CD4-positive, alpha-beta memory T cell (primary cell): ENCODE measurements around the gene GPR27. TPM values are rescaled to one million over a fixed set of nuclear protein-coding genes. Genes with fewer than 3 reads are reported as not detected.

Experiments
- CTCF ChIA-PET: fragments of 350-600 bp; sonication (Branson Sonifier 250); formaldehyde crosslinking; loops from one replicate; lab custom pipeline; 2021; ENCODE audit warnings: inconsistent platforms; ENCODE audit not compliant: partially characterized antibody; lab: Charles Lee
- POLR2A ChIA-PET: fragments of 350-600 bp; sonication (Branson Sonifier 250); formaldehyde crosslinking; loops from one replicate; lab custom pipeline; 2021; ENCODE audit not compliant: partially characterized antibody; lab: Charles Lee
- DNase-seq, 5 donors: peaks; one replicate each; pipeline versions ENCODE4 v3.0.0 to v3.0.0-alpha.2; 2020 to 2022; ENCODE audit warnings: mixed read lengths in 1 of 5
- H3K27ac ChIP-seq: one replicate; pipeline ENCODE4 v1.7.0; 2013; ENCODE audit warnings: low read depth, low read length
- H3K27me3 ChIP-seq: 2 replicates; pipeline ENCODE4 v1.7.0; 2013; ENCODE audit warnings: mild to moderate bottlenecking, low read length, moderate library complexity; ENCODE audit not compliant: insufficient read depth
- H3K36me3 ChIP-seq: 2 replicates; pipeline ENCODE4 v1.7.0; 2013; ENCODE audit warnings: mild to moderate bottlenecking, low read length, moderate library complexity; ENCODE audit not compliant: insufficient read depth
- H3K4me1 ChIP-seq: 2 replicates; pipeline ENCODE4 v1.7.0; 2013; ENCODE audit warnings: mild to moderate bottlenecking, low read length, moderate library complexity; ENCODE audit not compliant: insufficient read depth
- H3K4me3 ChIP-seq, 2 donors: one replicate each; pipeline ENCODE4 v1.7.0; 2013; ENCODE audit warnings: low read length in 2 of 2, mild to moderate bottlenecking in 1 of 2
- H3K9me3 ChIP-seq, 2 donors: one replicate each; pipeline ENCODE4 v1.7.0; 2013; ENCODE audit warnings: low read length in 2 of 2, control low read depth in 1 of 2; ENCODE audit not compliant: control insufficient read depth in 1 of 2
- H3K27ac Mint-ChIP-seq, 7 donors: one replicate each; pipeline ENCODE4 v1.8.0; 2020 to 2021; ENCODE audit warnings: mixed read lengths in 7 of 7, mild to moderate bottlenecking in 6 of 7, inconsistent platforms in 3 of 7, moderate library complexity in 3 of 7
- H3K27me3 Mint-ChIP-seq, 2 donors: one replicate each; pipeline ENCODE4 v1.8.0; 2020 to 2021; ENCODE audit warnings: mixed read lengths in 2 of 2
- H3K36me3 Mint-ChIP-seq, 2 donors: one replicate each; pipeline ENCODE4 v1.8.0; 2020 to 2021; ENCODE audit warnings: mixed read lengths in 2 of 2, inconsistent platforms in 1 of 2, mild to moderate bottlenecking in 1 of 2
- H3K4me1 Mint-ChIP-seq, 4 donors: one replicate each; pipeline ENCODE4 v1.8.0; 2020 to 2021; ENCODE audit warnings: mixed read lengths in 4 of 4, mild to moderate bottlenecking in 1 of 4
- H3K4me3 Mint-ChIP-seq, 8 donors: one replicate each; pipeline ENCODE4 v1.8.0; 2020 to 2021; ENCODE audit warnings: mixed read lengths in 8 of 8, mild to moderate bottlenecking in 7 of 8, moderate library complexity in 6 of 8, inconsistent platforms in 3 of 8
- H3K9me3 Mint-ChIP-seq, 8 donors: one replicate each; pipeline ENCODE4 v1.8.0; 2020 to 2021; ENCODE audit warnings: mixed read lengths in 8 of 8, mild to moderate bottlenecking in 5 of 8, inconsistent platforms in 3 of 8, moderate library complexity in 1 of 8
- intact Hi-C: fragments of 100-400 bp; cut with micrococcal nuclease; formaldehyde crosslinking; loops from one replicate; pipeline ENCODE4 v1.15.1; 2023
- polyA plus RNA-seq, 2 donors: library from polyadenylated mRNA; unstranded; fragments of 300-500 nt; fragmentation: Illumina TruSeq; gene quantifications; one replicate each; pipeline ENCODE4 v1.2.3, GENCODE V29; 2021
- total RNA-seq, 2 experiments: library from RNA; stranded (reverse); gene quantifications; one replicate each; pipeline ENCODE4 v1.2.3, GENCODE V29; 2021

The GPR27 gene
- total and polyA plus RNA-seq, 4 experiments from 2014 or later, result 0.17 to 1.4 (median 0.58) TPM

GRCh38 chr3:71789922-71790321 lies 36.3 kb downstream of the GPR27 start:
- POLR2A ChIA-PET, result no interaction called here

GRCh38 chr3:71791634-71792033 lies 38.0 kb downstream of the GPR27 start:
- Histone ChIP-seq H3K9me3 (no peaks in the 10 kb centered on the region), H3K36me3 (no peaks in the 10 kb centered on the region), H3K4me1 (no peaks in the 10 kb centered on the region), H3K27ac (no peak overlapping the region), H3K4me3 (no peak overlapping the region), H3K27me3 (peaks cover 3% of the 10 kb centered on the region)
- Mint-ChIP-seq H3K27ac (no peak overlapping the region), H3K4me1 (no peaks in the 10 kb centered on the region), H3K4me3 (no peak overlapping the region), H3K36me3 (no peaks in the 10 kb centered on the region), H3K9me3 (peaks cover 0 to 4% (median 0%) of the 10 kb centered on the region in 8 donors), H3K27me3 (peaks cover 4 to 13% of the 10 kb centered on the region in 2 donors)
- DNase-seq, result no peak
- POLR2A ChIA-PET, result no interaction called here
- intact Hi-C loops, result no loop called here
- CTCF ChIA-PET, result no interaction called here

More at GRCh38 chr3:71789922-71790321, 36.3 kb downstream of the GPR27 start:
- no peaks in the 10 kb centered on the region for H3K36me3 ChIP-seq
- DNase-seq, result no peak
- intact Hi-C loops, result no loop called here
- H3K9me3 ChIP-seq, result no peaks in the 10 kb centered on the region
- Mint-ChIP-seq H3K4me3 (no peak overlapping the region), H3K36me3 (no peaks in the 10 kb centered on the region), H3K9me3 (peaks cover 0 to 4% (median 0%) of the 10 kb centered on the region in 8 donors), H3K27ac (no peak overlapping the region), H3K4me1 (peaks cover 0 to 10% (median 6%) of the 10 kb centered on the region in 4 donors), H3K27me3 (peaks cover 10 to 19% of the 10 kb centered on the region in 2 donors)
- CTCF ChIA-PET, result no interaction called here
- no peak overlapping the region for H3K4me3 ChIP-seq
- no peak overlapping the region for H3K27ac ChIP-seq
- H3K4me1 ChIP-seq, result peaks cover 6% of the 10 kb centered on the region
- H3K27me3 ChIP-seq, result peaks cover 3% of the 10 kb centered on the region

GRCh38 chr3:71796290-71796689 lies 42.6 kb downstream of the GPR27 start:
- CTCF ChIA-PET, result interaction anchor here (0.8 kb wide), 1 partner anchor 66 kb away, joined by 3 read pairs; no protein-coding TSS in a partner anchor
- no peaks in the 10 kb centered on the region for H3K4me1 Mint-ChIP-seq
- H3K4me3 Mint-ChIP-seq, result no peak overlapping the region
- POLR2A ChIA-PET, result no interaction called here
- no peaks in the 10 kb centered on the region for H3K36me3 Mint-ChIP-seq
- no peaks in the 10 kb centered on the region for H3K36me3 ChIP-seq
- H3K27me3 ChIP-seq, result no peaks in the 10 kb centered on the region
- H3K9me3 ChIP-seq, result no peaks in the 10 kb centered on the region
- no peak overlapping the region for H3K27ac Mint-ChIP-seq
- DNase-seq, result no peak
- peaks cover 0 to 3% (median 0%) of the 10 kb centered on the region in 8 donors for H3K9me3 Mint-ChIP-seq
- H3K4me3 ChIP-seq, result no peak overlapping the region
- no peak overlapping the region for H3K27ac ChIP-seq
- intact Hi-C loops, result no loop called here
- H3K4me1 ChIP-seq, result no peaks in the 10 kb centered on the region
- peaks cover 10 to 12% of the 10 kb centered on the region in 2 donors for H3K27me3 Mint-ChIP-seq

- no peaks in the 10 kb centered on the region for H3K27me3 ChIP-seq
- intact Hi-C loops, result no loop called here
- H3K36me3 ChIP-seq, result no peaks in the 10 kb centered on the region
- H3K27me3 Mint-ChIP-seq, result peaks cover 14 to 16% of the 10 kb centered on the region in 2 donors
- no peaks in the 10 kb centered on the region for H3K36me3 Mint-ChIP-seq
- H3K4me1 ChIP-seq, result no peaks in the 10 kb centered on the region
- H3K4me1 Mint-ChIP-seq, result no peaks in the 10 kb centered on the region
- H3K9me3 ChIP-seq, result no peaks in the 10 kb centered on the region
- H3K4me3 ChIP-seq, result no peak overlapping the region
- H3K27ac Mint-ChIP-seq, result no peak overlapping the region
- no peak overlapping the region for H3K27ac ChIP-seq
- H3K9me3 Mint-ChIP-seq, result no peaks in the 10 kb centered on the region
- ChIA-PET CTCF (no interaction called here), POLR2A (no interaction called here)
- H3K4me3 Mint-ChIP-seq, result no peak overlapping the region
- no peak for DNase-seq
These were observed 43.8 kb downstream of the GPR27 start for GRCh38 chr3:71797455-71797854.

- Mint-ChIP-seq H3K27ac (no peak overlapping the region), H3K36me3 (no peaks in the 10 kb centered on the region), H3K9me3 (no peaks in the 10 kb centered on the region), H3K27me3 (peaks cover 14 to 18% of the 10 kb centered on the region in 2 donors), H3K4me1 (no peaks in the 10 kb centered on the region), H3K4me3 (no peak overlapping the region)
- no peak overlapping the region for H3K4me3 ChIP-seq
- H3K36me3 ChIP-seq, result no peaks in the 10 kb centered on the region
- no peaks in the 10 kb centered on the region for H3K4me1 ChIP-seq
- intact Hi-C loops, result no loop called here
- ChIA-PET POLR2A (interaction anchor here (0.7 kb wide), 1 partner anchor 273 kb away, joined by 3 read pairs; no protein-coding TSS in a partner anchor), CTCF (no interaction called here)
- H3K9me3 ChIP-seq, result no peaks in the 10 kb centered on the region
- no peak for DNase-seq
- H3K27me3 ChIP-seq, result no peaks in the 10 kb centered on the region
- no peak overlapping the region for H3K27ac ChIP-seq
These were observed 46.4 kb downstream of the GPR27 start for GRCh38 chr3:71800023-71800422.

- no peak overlapping the region for H3K4me3 ChIP-seq
- Mint-ChIP-seq H3K4me3 (no peak overlapping the region), H3K27ac (no peak overlapping the region), H3K27me3 (peaks cover 14 to 16% of the 10 kb centered on the region in 2 donors), H3K9me3 (no peaks in the 10 kb centered on the region), H3K4me1 (no peaks in the 10 kb centered on the region), H3K36me3 (no peaks in the 10 kb centered on the region)
- CTCF ChIA-PET, result no interaction called here
- H3K4me1 ChIP-seq, result no peaks in the 10 kb centered on the region
- intact Hi-C loops, result no loop called here
- no peak overlapping the region for H3K27ac ChIP-seq
- no peaks in the 10 kb centered on the region for H3K27me3 ChIP-seq
- POLR2A ChIA-PET, result no interaction called here
- no peak for DNase-seq
- no peaks in the 10 kb centered on the region for H3K9me3 ChIP-seq
- H3K36me3 ChIP-seq, result no peaks in the 10 kb centered on the region
These were observed 48.3 kb downstream of the GPR27 start for GRCh38 chr3:71801986-71802385.

GRCh38 chr3:71803248-71803647 lies 49.6 kb downstream of the GPR27 start:
- peaks cover 14 to 16% of the 10 kb centered on the region in 2 donors for H3K27me3 Mint-ChIP-seq
- no peaks in the 10 kb centered on the region for H3K4me1 ChIP-seq
- no peak overlapping the region for H3K27ac ChIP-seq
- H3K27me3 ChIP-seq, result no peaks in the 10 kb centered on the region
- no peak overlapping the region for H3K4me3 Mint-ChIP-seq
- ChIA-PET POLR2A (no interaction called here), CTCF (no interaction called here)
- no peaks in the 10 kb centered on the region for H3K36me3 Mint-ChIP-seq
- H3K36me3 ChIP-seq, result no peaks in the 10 kb centered on the region
- intact Hi-C loops, result no loop called here
- no peak overlapping the region for H3K4me3 ChIP-seq
- no peaks in the 10 kb centered on the region for H3K4me1 Mint-ChIP-seq
- H3K9me3 Mint-ChIP-seq, result no peaks in the 10 kb centered on the region
- no peak for DNase-seq
- no peak overlapping the region for H3K27ac Mint-ChIP-seq
- no peaks in the 10 kb centered on the region for H3K9me3 ChIP-seq

- H3K4me3 Mint-ChIP-seq, result no peak overlapping the region
- intact Hi-C loops, result no loop called here
- no peaks in the 10 kb centered on the region for H3K36me3 ChIP-seq
- no peaks in the 10 kb centered on the region for H3K27me3 ChIP-seq
- peaks cover 4 to 9% of the 10 kb centered on the region in 2 donors for H3K27me3 Mint-ChIP-seq
- no peak overlapping the region for H3K4me3 ChIP-seq
- no peak for DNase-seq
- CTCF ChIA-PET, result no interaction called here
- H3K36me3 Mint-ChIP-seq, result no peaks in the 10 kb centered on the region
- POLR2A ChIA-PET, result no interaction called here
- H3K9me3 ChIP-seq, result no peaks in the 10 kb centered on the region
- no peaks in the 10 kb centered on the region for H3K4me1 ChIP-seq
- no peaks in the 10 kb centered on the region for H3K9me3 Mint-ChIP-seq
- H3K4me1 Mint-ChIP-seq, result no peaks in the 10 kb centered on the region
- no peak overlapping the region for H3K27ac ChIP-seq
- H3K27ac Mint-ChIP-seq, result no peak overlapping the region
These were observed 51.5 kb downstream of the GPR27 start for GRCh38 chr3:71805199-71805598.
